HepG2 (cell line): ENCODE measurements around the gene CARMIL3. TPM values are rescaled to one million over a fixed set of nuclear protein-coding genes. Genes with fewer than 3 reads are reported as not detected.

ENCODE experiments used
- ARNTL ChIP-seq: sonication (generic); formaldehyde crosslinking; IDR thresholded peaks from 2 replicates; pipeline ENCODE4 v1.4.0; 2020; ENCODE audit warnings: mild to moderate bottlenecking, missing genetic modification reagents
- EZH2 ChIP-seq: conservative IDR thresholded peaks from 2 replicates; pipeline ENCODE4 v1.6.1; 2012; ENCODE audit warnings: mild to moderate bottlenecking, low read depth, low read length, moderate library complexity
- FOXK1 ChIP-seq: sonication (generic); formaldehyde crosslinking; IDR thresholded peaks from 2 replicates; pipeline ENCODE4 v1.4.0; 2020; ENCODE audit warnings: low read depth, missing genetic modification reagents, borderline replicate concordance
- LCORL ChIP-seq, 2 experiments: fragments of 450-650 bp in 1 of 2; sonication (generic) in 1 of 2; formaldehyde crosslinking in 1 of 2; IDR thresholded peaks; 2 replicates each; pipeline versions ENCODE4 v1.5.0 to v1.6.1; 2017 to 2020; ENCODE audit warnings: antibody characterized with exemption in 1 of 2, missing genetic modification reagents in 1 of 2
- NFYB ChIP-seq: sonication (generic); formaldehyde crosslinking; IDR thresholded peaks from 2 replicates; pipeline ENCODE4 v1.4.0; 2020; ENCODE audit warnings: missing genetic modification reagents
- SNAPC2 ChIP-seq: sonication (generic); formaldehyde crosslinking; IDR thresholded peaks from 2 replicates; pipeline ENCODE4 v1.8.1; 2022; ENCODE audit warnings: mild to moderate bottlenecking, missing genetic modification reagents
- ZBTB7A ChIP-seq: sonication (generic); formaldehyde crosslinking; IDR thresholded peaks from 2 replicates; pipeline ENCODE4 v1.8.0; 2022; ENCODE audit warnings: mild to moderate bottlenecking, missing genetic modification reagents
- ZNF646 ChIP-seq: sonication (generic); formaldehyde crosslinking; IDR thresholded peaks from 2 replicates; pipeline ENCODE4 v1.9.0; 2021; ENCODE audit warnings: mild to moderate bottlenecking, missing genetic modification reagents
- polyA plus RNA-seq, 8 experiments: library from polyadenylated mRNA; depleted of rRNA in 3 of 8; stranded (reverse) in 7 of 8; unstranded in 1 of 8; fragments of >200 nt; fragmentation: Illumina TruSeq in 4 of 8; extraction: Trizol in 4 of 8; gene quantifications; 2 replicates each; pipeline versions ENCODE4 v1.2.1 to v1.2.3, GENCODE V29; 2011 to 2016; ENCODE audit warnings: low read depth in 4 of 8, missing spikeins in 1 of 8, mixed read lengths in 1 of 8; ENCODE audit not compliant: insufficient read depth in 1 of 8
- total RNA-seq, 5 experiments: library from RNA; depleted of rRNA; stranded (reverse); fragments of >200 nt; fragmentation: Illumina TruSeq; extraction: Trizol; gene quantifications; 2 replicates each; pipeline ENCODE4 v1.2.3, GENCODE V29; 2016; ENCODE audit warnings: low read depth in 1 of 5
- TF ChIP-seq, protein P1 (sequence below): sonication (generic); formaldehyde crosslinking; IDR thresholded peaks from 2 replicates; pipeline ENCODE4 v1.4.0; 2020; ENCODE audit warnings: mild to moderate bottlenecking, missing genetic modification reagents
- TF ChIP-seq, protein P2 (sequence below): sonication (generic); formaldehyde crosslinking; IDR thresholded peaks from 2 replicates; pipeline ENCODE4 v1.4.0; 2020; ENCODE audit warnings: mild to moderate bottlenecking, missing genetic modification reagents
- TF ChIP-seq, protein P3 (sequence below): sonication (generic); formaldehyde crosslinking; IDR thresholded peaks from 2 replicates; pipeline ENCODE4 v1.9.0; 2022; ENCODE audit warnings: low read depth, missing genetic modification reagents

The CARMIL3 gene
- total and polyA plus RNA-seq, 2 of the 13 experiments (the other 11 are each of a cell fraction or from before 2014, with no cell fraction given) = 0.27 to 0.55 TPM

DNA sequence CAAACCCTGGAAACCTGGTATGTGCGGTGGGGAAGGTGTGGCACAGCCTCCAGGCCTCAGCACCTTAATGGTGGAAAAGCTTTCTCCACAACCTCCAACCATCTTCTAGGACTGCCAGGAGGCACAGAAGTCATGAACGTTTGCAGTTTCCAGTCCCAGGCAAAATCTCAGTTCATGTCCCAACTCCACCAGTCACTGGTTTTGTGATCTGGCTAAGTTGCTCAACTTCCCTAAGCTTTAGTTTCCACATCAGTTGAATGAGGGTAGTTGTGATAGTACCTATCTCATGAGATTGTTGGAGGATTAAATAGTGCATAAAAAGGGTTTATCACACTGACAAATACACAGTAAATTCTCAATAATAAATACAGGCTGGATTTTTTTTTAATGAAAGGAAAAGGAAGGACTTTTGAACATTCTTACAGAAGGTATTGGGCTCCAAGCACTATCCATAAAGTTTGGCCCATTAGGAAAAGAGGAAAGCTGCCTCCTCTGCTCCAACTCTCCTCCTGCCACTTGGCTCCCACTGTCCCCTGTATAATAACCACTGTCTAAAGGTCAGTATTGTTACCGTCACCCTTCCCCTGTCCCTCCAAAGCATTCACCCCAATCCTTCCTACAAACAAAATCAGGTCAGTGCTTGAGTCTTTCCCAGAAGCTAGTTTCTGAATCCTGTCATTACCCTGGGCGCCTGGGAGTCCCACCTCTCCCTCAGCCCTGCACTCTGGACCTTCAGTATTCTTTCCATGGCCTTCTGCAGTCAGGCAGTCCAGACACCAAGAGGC lies 48.6 kb downstream of the CARMIL3 start (continued):
- TF ChIP-seq, protein P1, sequence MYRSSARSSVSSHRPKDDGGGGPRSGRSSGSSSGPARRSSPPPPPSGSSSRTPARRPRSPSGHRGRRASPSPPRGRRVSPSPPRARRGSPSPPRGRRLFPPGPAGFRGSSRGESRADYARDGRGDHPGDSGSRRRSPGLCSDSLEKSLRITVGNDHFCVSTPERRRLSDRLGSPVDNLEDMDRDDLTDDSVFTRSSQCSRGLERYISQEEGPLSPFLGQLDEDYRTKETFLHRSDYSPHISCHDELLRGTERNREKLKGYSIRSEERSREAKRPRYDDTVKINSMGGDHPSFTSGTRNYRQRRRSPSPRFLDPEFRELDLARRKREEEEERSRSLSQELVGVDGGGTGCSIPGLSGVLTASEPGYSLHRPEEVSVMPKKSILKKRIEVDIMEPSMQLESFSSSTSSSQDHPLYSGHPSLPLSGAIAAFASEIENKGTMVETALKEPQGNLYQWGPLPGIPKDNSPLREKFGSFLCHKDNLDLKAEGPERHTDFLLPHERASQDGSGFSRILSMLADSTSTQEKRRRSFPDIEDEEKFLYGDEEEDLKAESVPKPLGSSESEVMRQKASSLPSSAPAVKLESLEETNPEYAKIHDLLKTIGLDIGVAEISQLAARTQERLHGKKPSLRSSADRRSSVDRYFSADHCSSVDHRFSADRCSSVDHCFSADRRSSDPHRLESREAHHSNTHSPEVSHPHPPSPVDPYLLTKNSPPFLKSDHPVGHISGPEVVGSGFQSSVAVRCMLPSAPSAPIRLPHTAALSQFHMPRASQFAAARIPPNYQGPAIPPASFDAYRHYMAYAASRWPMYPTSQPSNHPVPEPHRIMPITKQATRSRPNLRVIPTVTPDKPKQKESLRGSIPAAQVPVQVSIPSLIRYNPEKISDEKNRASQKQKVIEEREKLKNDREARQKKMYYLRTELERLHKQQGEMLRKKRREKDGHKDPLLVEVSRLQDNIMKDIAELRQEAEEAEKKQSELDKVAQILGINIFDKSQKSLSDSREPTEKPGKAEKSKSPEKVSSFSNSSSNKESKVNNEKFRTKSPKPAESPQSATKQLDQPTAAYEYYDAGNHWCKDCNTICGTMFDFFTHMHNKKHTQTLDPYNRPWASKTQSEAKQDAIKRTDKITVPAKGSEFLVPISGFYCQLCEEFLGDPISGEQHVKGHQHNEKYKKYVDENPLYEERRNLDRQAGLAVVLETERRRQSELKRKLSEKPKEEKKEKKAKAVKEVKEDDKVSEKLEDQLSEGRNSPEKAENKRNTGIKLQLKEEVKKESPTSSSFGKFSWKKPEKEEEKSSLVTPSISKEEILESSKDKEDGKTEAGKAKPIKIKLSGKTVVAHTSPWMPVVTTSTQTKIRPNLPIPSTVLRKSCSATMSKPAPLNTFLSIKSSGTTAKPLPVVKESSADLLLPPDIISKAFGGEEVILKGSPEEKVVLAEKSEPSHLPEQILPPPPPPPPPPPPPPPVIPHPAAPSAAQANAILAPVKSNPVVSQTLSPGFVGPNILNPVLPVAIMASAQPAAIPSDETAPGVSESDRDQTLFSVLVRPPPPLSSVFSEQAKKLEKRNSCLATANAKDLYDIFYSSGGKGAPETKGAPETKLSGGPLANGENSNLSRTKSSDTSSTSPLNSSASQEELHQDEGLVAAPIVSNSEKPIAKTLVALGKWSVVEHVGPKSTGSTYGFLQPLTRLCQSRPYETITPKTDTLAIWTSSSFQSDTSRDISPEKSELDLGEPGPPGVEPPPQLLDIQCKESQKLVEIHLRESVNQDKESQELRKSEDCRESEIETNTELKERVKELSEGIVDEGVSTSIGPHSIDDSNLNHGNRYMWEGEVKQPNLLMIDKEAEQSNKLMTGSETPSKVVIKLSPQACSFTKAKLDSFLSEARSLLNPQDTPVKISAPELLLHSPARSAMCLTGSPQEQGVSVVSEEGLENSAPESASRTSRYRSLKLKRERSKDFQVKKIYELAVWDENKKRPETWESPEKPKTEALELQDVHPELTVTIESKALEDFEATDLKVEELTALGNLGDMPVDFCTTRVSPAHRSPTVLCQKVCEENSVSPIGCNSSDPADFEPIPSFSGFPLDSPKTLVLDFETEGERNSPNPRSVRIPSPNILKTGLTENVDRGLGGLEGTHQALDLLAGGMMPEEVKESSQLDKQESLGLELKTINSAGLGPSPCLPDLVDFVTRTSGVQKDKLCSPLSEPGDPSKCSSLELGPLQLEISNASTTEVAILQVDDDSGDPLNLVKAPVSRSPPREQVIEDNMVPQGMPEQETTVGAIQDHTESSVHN = no peak
- TF ChIP-seq, protein P2, sequence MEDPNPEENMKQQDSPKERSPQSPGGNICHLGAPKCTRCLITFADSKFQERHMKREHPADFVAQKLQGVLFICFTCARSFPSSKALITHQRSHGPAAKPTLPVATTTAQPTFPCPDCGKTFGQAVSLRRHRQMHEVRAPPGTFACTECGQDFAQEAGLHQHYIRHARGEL = no peak
- TF ChIP-seq FOXK1 (CRISPR knock-in tag) = 0 out of 2 replicates have a peak, but pooled peaks have one; percentile 12
- TF ChIP-seq, protein P3, sequence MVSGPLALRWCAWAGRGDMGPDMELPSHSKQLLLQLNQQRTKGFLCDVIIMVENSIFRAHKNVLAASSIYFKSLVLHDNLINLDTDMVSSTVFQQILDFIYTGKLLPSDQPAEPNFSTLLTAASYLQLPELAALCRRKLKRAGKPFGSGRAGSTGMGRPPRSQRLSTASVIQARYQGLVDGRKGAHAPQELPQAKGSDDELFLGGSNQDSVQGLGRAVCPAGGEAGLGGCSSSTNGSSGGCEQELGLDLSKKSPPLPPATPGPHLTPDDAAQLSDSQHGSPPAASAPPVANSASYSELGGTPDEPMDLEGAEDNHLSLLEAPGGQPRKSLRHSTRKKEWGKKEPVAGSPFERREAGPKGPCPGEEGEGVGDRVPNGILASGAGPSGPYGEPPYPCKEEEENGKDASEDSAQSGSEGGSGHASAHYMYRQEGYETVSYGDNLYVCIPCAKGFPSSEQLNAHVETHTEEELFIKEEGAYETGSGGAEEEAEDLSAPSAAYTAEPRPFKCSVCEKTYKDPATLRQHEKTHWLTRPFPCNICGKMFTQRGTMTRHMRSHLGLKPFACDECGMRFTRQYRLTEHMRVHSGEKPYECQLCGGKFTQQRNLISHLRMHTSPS = no peak
- no peak for TF ChIP-seq ZBTB7A
- TF ChIP-seq ZNF646 (CRISPR knock-in tag) = no peak
- no peak for TF ChIP-seq LCORL (IDR thresholded peaks at IDR 0.05)
- no peak for TF ChIP-seq LCORL (CRISPR knock-in tag; IDR thresholded peaks at IDR 0.05)
- TF ChIP-seq EZH2 = no peak
- no peak for TF ChIP-seq SNAPC2 (CRISPR knock-in tag)
- TF ChIP-seq NFYB (CRISPR knock-in tag) = no peak
- no peak for TF ChIP-seq ARNTL (CRISPR knock-in tag)
